Smooth muscle cell of trachea (primary cell): ENCODE measurements around the gene DRD2. TPM values are rescaled to one million over a fixed set of nuclear protein-coding genes. Genes with fewer than 3 reads are reported as not detected.

Experiments
- total RNA-seq: library from RNA; depleted of rRNA; stranded (reverse); fragments of >200 nt; gene quantifications from 2 replicates; pipeline ENCODE4 v1.2.1, GENCODE V29; 2014

Gene DRD2
- under 0.01 and 0.17 TPM in 2 replicates for total RNA-seq

DNA sequence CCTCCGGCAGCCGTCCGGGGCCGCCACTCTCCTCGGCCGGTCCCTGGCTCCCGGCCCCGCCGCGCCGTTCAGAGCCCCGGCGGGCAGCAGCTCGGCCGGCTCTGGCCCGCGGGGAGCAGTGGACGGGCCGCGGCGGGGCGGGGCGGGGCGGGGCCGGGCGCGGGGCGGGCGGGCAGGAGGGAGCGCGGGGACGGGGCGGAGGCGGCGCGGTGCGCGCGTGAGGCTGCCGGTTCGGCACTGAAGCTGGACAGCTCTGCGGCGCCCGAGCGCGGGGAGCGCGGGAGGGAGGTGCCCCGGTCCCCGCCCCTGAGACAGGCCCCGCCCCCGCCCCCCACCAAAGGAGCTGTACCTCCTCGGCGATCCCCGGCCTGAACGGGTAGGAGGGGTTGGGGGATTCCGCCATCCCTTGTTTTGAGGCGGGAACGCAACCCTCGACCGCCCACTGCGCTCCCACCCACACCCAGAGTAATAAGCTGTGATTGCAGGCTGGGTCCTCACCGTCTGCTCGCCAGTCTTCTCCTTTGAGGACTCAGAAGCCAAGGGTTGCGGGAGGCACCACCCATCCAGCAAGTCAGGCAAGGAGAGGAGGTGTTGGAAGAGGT lies at the start of gene DRD2:
DRD2 (minus strand) TSS at position 239 of the 602 bp plus-strand sequence. CDS start 50,747 bp downstream, outside the sequence.

DNA sequence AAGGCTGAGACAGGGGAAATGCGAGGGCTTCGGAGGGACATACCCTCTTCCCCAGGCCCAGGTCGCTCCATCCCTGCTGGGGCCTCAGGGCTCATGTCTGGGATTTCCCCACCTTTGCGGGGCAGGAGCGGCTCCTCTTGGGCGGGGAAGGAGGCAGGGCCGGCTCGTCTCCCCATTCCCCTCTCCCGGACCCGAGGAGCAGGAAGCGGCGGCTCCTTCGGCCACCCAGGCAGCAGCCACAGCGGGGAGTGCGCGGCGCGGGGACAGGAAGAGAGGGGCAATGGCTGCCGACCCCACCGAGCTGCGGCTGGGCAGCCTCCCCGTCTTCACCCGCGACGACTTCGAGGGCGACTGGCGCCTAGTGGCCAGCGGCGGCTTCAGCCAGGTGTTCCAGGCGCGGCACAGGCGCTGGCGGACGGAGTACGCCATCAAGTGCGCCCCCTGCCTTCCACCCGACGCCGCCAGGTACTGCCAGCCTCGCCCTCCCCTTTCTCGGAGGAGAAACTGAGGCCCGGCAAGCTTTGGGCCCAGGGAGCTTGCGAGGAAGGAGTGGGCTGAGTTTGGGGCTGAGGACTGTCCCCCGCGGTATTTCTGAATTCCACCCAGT lies 87.5 kb downstream of the DRD2 start, which contains the start of gene ANKK1:
ANKK1 (plus strand) TSS at position 175 of the 607 bp plus-strand sequence; CDS start at position 281, 106 bp downstream.

Other genes with a start within 250 kb of the DRD2 start
- gene TTC12, start 160.8 kb downstream of the DRD2 start, total RNA-seq = 13.1 and 19.7 TPM in 2 replicates
- 0.15 and 0.17 TPM in 2 replicates for gene ANKK1, start 87.6 kb downstream of the DRD2 start, total RNA-seq
- gene TMPRSS5, start 230.9 kb upstream of the DRD2 start, total RNA-seq = under 0.01 and 0.17 TPM in 2 replicates